ENCODE results near the gene C2orf72.

- TF ChIP-seq, protein P1, sequence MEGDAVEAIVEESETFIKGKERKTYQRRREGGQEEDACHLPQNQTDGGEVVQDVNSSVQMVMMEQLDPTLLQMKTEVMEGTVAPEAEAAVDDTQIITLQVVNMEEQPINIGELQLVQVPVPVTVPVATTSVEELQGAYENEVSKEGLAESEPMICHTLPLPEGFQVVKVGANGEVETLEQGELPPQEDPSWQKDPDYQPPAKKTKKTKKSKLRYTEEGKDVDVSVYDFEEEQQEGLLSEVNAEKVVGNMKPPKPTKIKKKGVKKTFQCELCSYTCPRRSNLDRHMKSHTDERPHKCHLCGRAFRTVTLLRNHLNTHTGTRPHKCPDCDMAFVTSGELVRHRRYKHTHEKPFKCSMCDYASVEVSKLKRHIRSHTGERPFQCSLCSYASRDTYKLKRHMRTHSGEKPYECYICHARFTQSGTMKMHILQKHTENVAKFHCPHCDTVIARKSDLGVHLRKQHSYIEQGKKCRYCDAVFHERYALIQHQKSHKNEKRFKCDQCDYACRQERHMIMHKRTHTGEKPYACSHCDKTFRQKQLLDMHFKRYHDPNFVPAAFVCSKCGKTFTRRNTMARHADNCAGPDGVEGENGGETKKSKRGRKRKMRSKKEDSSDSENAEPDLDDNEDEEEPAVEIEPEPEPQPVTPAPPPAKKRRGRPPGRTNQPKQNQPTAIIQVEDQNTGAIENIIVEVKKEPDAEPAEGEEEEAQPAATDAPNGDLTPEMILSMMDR (IDR thresholded peaks at IDR 0.05): no peak
- TF ChIP-seq POLR2AphosphoS5 (IDR thresholded peaks at IDR 0.05): no peak
These were observed 2.9 kb upstream of the C2orf72 start for GRCh38 chr2:231034291-231034882.

Data from stomach (tissue), 4 donors.